HepG2 (cell line): ENCODE data around the gene PIWIL4. TPM values are rescaled to one million over a fixed set of nuclear protein-coding genes. Genes with fewer than 3 reads are reported as not detected.

Source experiments
- ATAC-seq: fragments of 200-7000 bp; cut with Tn5 transposase; 3 replicates; pipeline ENCODE4 v1.9.1; 2020; ENCODE audit warnings: mild to moderate bottlenecking, moderate library complexity
- BruUV-seq: library from RNA; stranded (reverse); fragments of 400-500 nt; replicated peaks from 2 replicates; lab custom pipeline; 2021; lab: Mats Ljungman, UMichigan
- CTCF ChIA-PET: fragments of 300-600 bp; formaldehyde crosslinking; extraction: SDS; loops from one replicate; lab custom pipeline; 2021; ENCODE audit warnings: low total read pairs, inconsistent platforms, low intra/inter-chr PET ratio; lab: Yijun Ruan, JAX
- POLR2A ChIA-PET: fragments of 350-600 bp; sonication (Branson Sonifier 250); formaldehyde crosslinking; loops from one replicate; lab custom pipeline; 2020; ENCODE audit warnings: antibody characterized with exemption, inconsistent platforms; lab: Yijun Ruan, JAX
- DNase-seq: peaks from one replicate; pipeline ENCODE4 v3.0.0-alpha.2; 2015; ENCODE audit warnings: low spot score
- FAIRE-seq: peaks from 3 replicates; lab custom pipeline; 2011; peaks lifted over from hg19 to GRCh38; lab: Jason Lieb, UNC
- H2AFZ ChIP-seq: one replicate; pipeline ENCODE4 v1.6.1; 2011; ENCODE audit warnings: low read length, inconsistent platforms
- H3K27ac ChIP-seq: fragments of 300-600 bp; 3 replicates; pipeline ENCODE4 v1.8.0; 2011; ENCODE audit warnings: mixed run types, mild to moderate bottlenecking, mixed read lengths, low read length, inconsistent platforms; ENCODE audit not compliant: insufficient read depth; ENCODE audit errors: extremely low read length
- H3K27me3 ChIP-seq, 2 experiments: fragments of 200-600 bp in 1 of 2; 2 replicates in 1 of 2; 3 replicates in 1 of 2; pipeline versions ENCODE4 v1.6.0 to v1.8.0; 2011; ENCODE audit warnings: low read length in 2 of 2, mild to moderate bottlenecking in 2 of 2, moderate library complexity in 2 of 2, inconsistent platforms in 1 of 2; ENCODE audit not compliant: insufficient read depth in 2 of 2, control insufficient read depth in 1 of 2
- H3K36me3 ChIP-seq, 2 experiments: fragments of 200-600 bp in 1 of 2; replicated peaks in 1 of 2; 2 replicates in 1 of 2; 3 replicates in 1 of 2; pipeline versions ENCODE4 v1.5.1 to v1.8.0; 2011; ENCODE audit warnings: low read length in 2 of 2, inconsistent platforms in 1 of 2; ENCODE audit not compliant: insufficient read depth in 2 of 2, control insufficient read depth in 1 of 2
- H3K4me1 ChIP-seq: 2 replicates; pipeline ENCODE4 v1.5.1; 2012; ENCODE audit warnings: low read length, inconsistent platforms; ENCODE audit not compliant: insufficient read depth
- H3K4me2 ChIP-seq: 2 replicates; pipeline ENCODE4 v1.6.0; 2011; ENCODE audit warnings: low read depth, low read length, inconsistent platforms
- H3K4me3 ChIP-seq, 3 experiments: fragments of 200-600 bp in 1 of 3; sonication (generic), shearing (Covaris generic) in 1 of 3; replicated peaks in 1 of 3; 2 replicates each; pipeline ENCODE4 v1.5.1; 2011 to 2016; ENCODE audit warnings: low read length in 3 of 3, inconsistent platforms in 2 of 3, low read depth in 2 of 3, mild to moderate bottlenecking in 2 of 3, control low read depth in 1 of 3, mixed read lengths in 1 of 3; ENCODE audit not compliant: insufficient read depth in 1 of 3
- H3K79me2 ChIP-seq: one replicate; pipeline ENCODE4 v1.6.1; 2011; ENCODE audit warnings: low read length, inconsistent platforms; ENCODE audit not compliant: insufficient read depth
- H3K9ac ChIP-seq: 2 replicates; pipeline ENCODE4 v1.6.0; 2011; ENCODE audit warnings: mild to moderate bottlenecking, low read depth, low read length, inconsistent platforms; ENCODE audit not compliant: insufficient read depth
- H3K9me3 ChIP-seq: 2 replicates; pipeline ENCODE4 v1.5.1; 2012; ENCODE audit warnings: mild to moderate bottlenecking, low read length
- H4K20me1 ChIP-seq: 2 replicates; pipeline ENCODE4 v1.6.0; 2011; ENCODE audit warnings: inconsistent platforms, mild to moderate bottlenecking, low read length, moderate library complexity; ENCODE audit not compliant: insufficient read depth
- CBX1 ChIP-seq: IDR thresholded peaks from one replicate; pipeline ENCODE4 v1.6.1; 2016; ENCODE audit warnings: antibody characterized with exemption, low read depth
- ELF1 ChIP-seq: sonication (generic); formaldehyde crosslinking; IDR thresholded peaks from 2 replicates; pipeline ENCODE4 v1.4.0; 2020; ENCODE audit warnings: missing genetic modification reagents
- FOXJ3 ChIP-seq: sonication (generic); formaldehyde crosslinking; IDR thresholded peaks from 2 replicates; pipeline ENCODE4 v1.4.0; 2020; ENCODE audit warnings: missing genetic modification reagents, mild to moderate bottlenecking, borderline replicate concordance
- HCFC1 ChIP-seq: fragments of 150-350 bp; IDR thresholded peaks from 2 replicates; pipeline ENCODE4 v1.6.1; 2014; ENCODE audit warnings: low read depth, low read length
- NFYC ChIP-seq: IDR thresholded peaks from 2 replicates; pipeline ENCODE4 v1.6.1; 2016; ENCODE audit warnings: missing genetic modification reagents, missing compliant biosample characterization
- NR2F1 ChIP-seq, 2 experiments: fragments of 450-650 bp in 1 of 2; formaldehyde crosslinking in 1 of 2; IDR thresholded peaks; 2 replicates each; pipeline versions ENCODE4 v1.5.0 to v1.6.1; 2016 to 2020; ENCODE audit warnings: mild to moderate bottlenecking in 1 of 2, missing compliant biosample characterization in 1 of 2, missing genetic modification reagents in 1 of 2, moderate library complexity in 1 of 2
- NR2F6 ChIP-seq, 2 experiments: IDR thresholded peaks; 2 replicates each; pipeline ENCODE4 v1.6.1; 2016; ENCODE audit warnings: antibody characterized with exemption in 1 of 2, mild to moderate bottlenecking in 1 of 2
- ONECUT2 ChIP-seq: sonication (generic); formaldehyde crosslinking; IDR thresholded peaks from 2 replicates; pipeline ENCODE4 v1.4.0; 2020; ENCODE audit warnings: missing genetic modification reagents
- PAX8 ChIP-seq: sonication (generic); formaldehyde crosslinking; IDR thresholded peaks from 2 replicates; pipeline ENCODE4 v1.8.0; 2022; ENCODE audit warnings: mild to moderate bottlenecking, missing genetic modification reagents, borderline replicate concordance
- PCBP2 ChIP-seq: fragments of 200-400 bp; formaldehyde crosslinking; optimal IDR thresholded peaks from 2 replicates; pipeline ENCODE3; 2018; ENCODE audit warnings: low read length, low read depth; ENCODE audit not compliant: poor library complexity, severe bottlenecking
- ZNF260 ChIP-seq: sonication (generic); formaldehyde crosslinking; IDR thresholded peaks from 2 replicates; pipeline ENCODE4 v1.4.0; 2020; ENCODE audit warnings: missing genetic modification reagents, low read depth, mild to moderate bottlenecking, borderline replicate concordance
- ZNF296 ChIP-seq: sonication (generic); formaldehyde crosslinking; conservative IDR thresholded peaks from 2 replicates; pipeline ENCODE4 v1.5.0; 2020; ENCODE audit warnings: mild to moderate bottlenecking, missing genetic modification reagents
- ZNF468 ChIP-seq: sonication (generic); formaldehyde crosslinking; IDR thresholded peaks from 2 replicates; pipeline ENCODE4 v1.8.0; 2022; ENCODE audit warnings: mild to moderate bottlenecking, moderate library complexity, missing genetic modification reagents
- ZNF737 ChIP-seq: sonication (generic); formaldehyde crosslinking; IDR thresholded peaks from 2 replicates; pipeline ENCODE4 v1.5.0; 2020; ENCODE audit warnings: missing genetic modification reagents, mild to moderate bottlenecking, borderline replicate concordance
- ZNF792 ChIP-seq: IDR thresholded peaks from 2 replicates; pipeline ENCODE4 v1.6.1; 2016
- ZNF816 ChIP-seq: sonication (generic); formaldehyde crosslinking; IDR thresholded peaks from 2 replicates; pipeline ENCODE4 v1.8.0; 2022; ENCODE audit warnings: missing genetic modification reagents, mild to moderate bottlenecking, borderline replicate concordance
- ZNF841 ChIP-seq: sonication (generic); formaldehyde crosslinking; IDR thresholded peaks from 2 replicates; pipeline ENCODE4 v1.8.1; 2023; ENCODE audit warnings: missing genetic modification reagents, borderline replicate concordance
- ZNF891 ChIP-seq: sonication (generic); formaldehyde crosslinking; IDR thresholded peaks from 2 replicates; pipeline ENCODE4 v1.5.0; 2020; ENCODE audit warnings: mild to moderate bottlenecking, missing genetic modification reagents
- WGBS: methylation state at CpG from one replicate; pipeline ENCODE4 v1.1.6; 2017; ENCODE audit warnings: low lambda C conversion rate; 5-methylcytosine and 5-hydroxymethylcytosine counted together
- in situ Hi-C: cut with HindIII; loops from 2 replicates; pipeline ENCODE4 v1.10.0; 2017; ENCODE audit warnings: low pct_unique_long_range_greater_than_20kb; ENCODE audit not compliant: extremely low pct_ligation_motif_present
- intact Hi-C: fragments of 100-400 bp; cut with micrococcal nuclease; formaldehyde crosslinking; loops from one replicate; pipeline ENCODE4 v1.10.0; 2022; ENCODE audit not compliant: unreplicated experiment
- polyA plus RNA-seq, 8 experiments: library from polyadenylated mRNA; depleted of rRNA in 3 of 8; stranded (reverse) in 7 of 8; unstranded in 1 of 8; fragments of >200 nt; fragmentation: Illumina TruSeq in 4 of 8; extraction: Trizol in 4 of 8; gene quantifications; 2 replicates each; pipeline versions ENCODE4 v1.2.1 to v1.2.3, GENCODE V29; 2011 to 2016; ENCODE audit warnings: low read depth in 4 of 8, missing spikeins in 1 of 8, mixed read lengths in 1 of 8; ENCODE audit not compliant: insufficient read depth in 1 of 8
- total RNA-seq, 5 experiments: library from RNA; depleted of rRNA; stranded (reverse); fragments of >200 nt; fragmentation: Illumina TruSeq; extraction: Trizol; gene quantifications; 2 replicates each; pipeline ENCODE4 v1.2.3, GENCODE V29; 2016; ENCODE audit warnings: low read depth in 1 of 5
- TF ChIP-seq, protein P1 (sequence below): IDR thresholded peaks from 2 replicates; pipeline ENCODE4 v1.6.1; 2016
- TF ChIP-seq, protein P2 (sequence below): IDR thresholded peaks from 2 replicates; pipeline ENCODE4 v1.6.1; 2016; ENCODE audit warnings: missing compliant biosample characterization, missing genetic modification reagents, borderline replicate concordance

PIWIL4 gene
- total and polyA plus RNA-seq, 2 of the 13 experiments (the other 11 are each of a cell fraction or from before 2014, with no cell fraction given) = 0.08 TPM; not detected in 1

DNA sequence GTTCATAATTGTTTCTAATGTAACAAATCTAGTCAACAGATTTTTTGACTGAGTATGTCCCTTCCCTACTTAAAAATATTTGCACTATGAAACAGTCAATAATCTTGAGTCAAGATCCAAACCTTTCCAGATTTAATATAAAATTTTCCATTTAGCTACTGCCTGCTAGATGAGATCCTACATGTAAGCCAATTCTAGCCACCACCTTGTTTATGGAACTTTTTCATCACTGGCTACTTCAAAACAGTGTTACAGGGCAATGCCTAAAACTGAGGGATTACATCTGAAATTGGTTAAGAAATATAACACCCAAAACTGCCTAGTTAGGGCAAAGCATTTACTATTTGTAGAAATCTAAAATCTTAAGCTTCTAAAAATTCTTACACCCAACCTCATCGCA is 34.0 kb upstream of the PIWIL4 start:
- BruUV-seq = no TSS peak
- ChIA-PET POLR2A (no interaction called here), CTCF (no interaction called here)
- H4K20me1 ChIP-seq = no peaks in the 10 kb centered on the region
- H3K36me3 ChIP-seq = no peaks in the 10 kb centered on the region
- 74% methylated on average over 1 of the region's 1 CpG for WGBS
- no peaks in the 10 kb centered on the region for H3K9me3 ChIP-seq
- no peak overlapping the region for H3K9ac ChIP-seq
- no peak overlapping the region for H3K4me3 ChIP-seq
- ATAC-seq (no peak), FAIRE-seq (no peak), DNase-seq (no peak)
- no peaks in the 10 kb centered on the region for H3K4me1 ChIP-seq
- intact Hi-C loops = no loop called here
- H3K27me3 ChIP-seq = 0 out of 5 replicates have a peak, but pooled peaks cover 0 to 2% of the 10 kb centered on the region in 2 experiments
- no peak overlapping the region for H3K27ac ChIP-seq
- TF ChIP-seq NFYC (CRISPR knock-in tag) = no peak
- no peak for TF ChIP-seq ZNF260
- TF ChIP-seq ELF1 (CRISPR knock-in tag) = no peak
- TF ChIP-seq CBX1 = no peak
- no peak for TF ChIP-seq ZNF296 (CRISPR knock-in tag)
- no peak for TF ChIP-seq NR2F1 (CRISPR knock-in tag; IDR thresholded peaks at IDR 0.05)
- TF ChIP-seq ONECUT2 (CRISPR knock-in tag) = no peak
- no peak for TF ChIP-seq NR2F6 (IDR thresholded peaks at IDR 0.05)
- TF ChIP-seq NR2F6 (CRISPR knock-in tag; IDR thresholded peaks at IDR 0.05) = no peak
- no peak for TF ChIP-seq HCFC1
- TF ChIP-seq, protein P1, sequence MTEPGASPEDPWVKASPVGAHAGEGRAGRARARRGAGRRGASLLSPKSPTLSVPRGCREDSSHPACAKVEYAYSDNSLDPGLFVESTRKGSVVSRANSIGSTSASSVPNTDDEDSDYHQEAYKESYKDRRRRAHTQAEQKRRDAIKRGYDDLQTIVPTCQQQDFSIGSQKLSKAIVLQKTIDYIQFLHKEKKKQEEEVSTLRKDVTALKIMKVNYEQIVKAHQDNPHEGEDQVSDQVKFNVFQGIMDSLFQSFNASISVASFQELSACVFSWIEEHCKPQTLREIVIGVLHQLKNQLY (CRISPR knock-in tag) = no peak
- TF ChIP-seq PAX8 = no peak
- no peak for TF ChIP-seq ZNF792 (CRISPR knock-in tag)
- TF ChIP-seq FOXJ3 (CRISPR knock-in tag) = no peak
- TF ChIP-seq ZNF841 (CRISPR knock-in tag) = no peak
- TF ChIP-seq ZNF891 (CRISPR knock-in tag) = no peak
- no peak for TF ChIP-seq ZNF816
- TF ChIP-seq, protein P2, sequence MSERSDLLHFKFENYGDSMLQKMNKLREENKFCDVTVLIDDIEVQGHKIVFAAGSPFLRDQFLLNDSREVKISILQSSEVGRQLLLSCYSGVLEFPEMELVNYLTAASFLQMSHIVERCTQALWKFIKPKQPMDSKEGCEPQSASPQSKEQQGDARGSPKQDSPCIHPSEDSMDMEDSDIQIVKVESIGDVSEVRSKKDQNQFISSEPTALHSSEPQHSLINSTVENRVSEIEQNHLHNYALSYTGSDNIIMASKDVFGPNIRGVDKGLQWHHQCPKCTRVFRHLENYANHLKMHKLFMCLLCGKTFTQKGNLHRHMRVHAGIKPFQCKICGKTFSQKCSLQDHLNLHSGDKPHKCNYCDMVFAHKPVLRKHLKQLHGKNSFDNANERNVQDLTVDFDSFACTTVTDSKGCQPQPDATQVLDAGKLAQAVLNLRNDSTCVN (CRISPR knock-in tag) = no peak
- TF ChIP-seq ZNF737 (CRISPR knock-in tag) = no peak
- no peak for TF ChIP-seq PCBP2
- no peak for TF ChIP-seq ZNF468
- H3K4me2 ChIP-seq = no peak overlapping the region
- H2AFZ ChIP-seq = no peak overlapping the region
- no peaks in the 10 kb centered on the region for H3K79me2 ChIP-seq
- in situ Hi-C loops = no loop called here
